Caco-2 (cell line): Measurements from ENCODE around the gene RGS7. TPM values are rescaled to one million over a fixed set of nuclear protein-coding genes. Genes with fewer than 3 reads are reported as not detected.

Experiments used
- BruUV-seq: library from RNA; stranded (reverse); fragments of 400-500 nt; replicated peaks from 2 replicates; lab custom pipeline; 2021; lab: Mats Ljungman, UMichigan
- CTCF ChIA-PET: fragments of 300-600 bp; sonication (Branson Sonifier 250); formaldehyde crosslinking; loops from one replicate; lab custom pipeline; 2022; ENCODE audit warnings: antibody characterized with exemption; lab: Charles Lee
- POLR2A ChIA-PET: fragments of 300-600 bp; sonication (Branson Sonifier 250); formaldehyde crosslinking; loops from one replicate; lab custom pipeline; 2022; ENCODE audit warnings: antibody characterized with exemption; lab: Charles Lee
- DNase-seq, 2 experiments: peaks; one replicate each; pipeline versions ENCODE4 v3.0.0 to v3.0.0-alpha.2; 2020 to 2022
- H3K27me3 ChIP-seq: replicated peaks from 2 replicates; pipeline ENCODE4 v1.6.0; 2011; ENCODE audit warnings: low read length; ENCODE audit not compliant: control insufficient read depth, insufficient read depth
- H3K36me3 ChIP-seq: 2 replicates; pipeline ENCODE4 v1.5.1; 2011; ENCODE audit warnings: low read length; ENCODE audit not compliant: control insufficient read depth, insufficient read depth
- H3K4me1 ChIP-seq: fragments of 250-450 bp; sonication (Bioruptor Pico); 2 replicates; pipeline ENCODE4 v1.5.1; 2020; ENCODE audit warnings: mild to moderate bottlenecking
- H3K4me3 ChIP-seq: 2 replicates; pipeline ENCODE4 v1.5.1; 2011; ENCODE audit warnings: low read depth, mild to moderate bottlenecking, control low read depth, low read length
- H3K9me3 ChIP-seq: fragments of 250-450 bp; sonication (Bioruptor Pico); 2 replicates; pipeline ENCODE4 v1.5.1; 2020; ENCODE audit warnings: mild to moderate bottlenecking, moderate library complexity
- H3K27ac Mint-ChIP-seq: one replicate; pipeline ENCODE4 v1.8.0; 2022; ENCODE audit warnings: mixed read lengths; ENCODE audit not compliant: unreplicated experiment
- H3K27me3 Mint-ChIP-seq: one replicate; pipeline ENCODE4 v1.8.0; 2022; ENCODE audit warnings: mixed read lengths; ENCODE audit not compliant: insufficient read depth, unreplicated experiment
- H3K36me3 Mint-ChIP-seq: one replicate; pipeline ENCODE4 v1.8.0; 2022; ENCODE audit warnings: mild to moderate bottlenecking, mixed read lengths; ENCODE audit not compliant: insufficient read depth, unreplicated experiment
- H3K4me1 Mint-ChIP-seq: one replicate; pipeline ENCODE4 v1.8.0; 2022; ENCODE audit warnings: low read depth, mixed read lengths; ENCODE audit not compliant: unreplicated experiment
- H3K4me3 Mint-ChIP-seq: one replicate; pipeline ENCODE4 v1.8.0; 2022; ENCODE audit warnings: mild to moderate bottlenecking, moderate library complexity, mixed read lengths; ENCODE audit not compliant: unreplicated experiment
- H3K9me3 Mint-ChIP-seq: one replicate; pipeline ENCODE4 v1.8.0; 2022; ENCODE audit warnings: mixed read lengths; ENCODE audit not compliant: unreplicated experiment
- CTCF ChIP-seq, 2 experiments: fragments of 200-600 bp in 1 of 2; IDR thresholded peaks; 1 replicate in 1 of 2; 2 replicates in 1 of 2; pipeline versions ENCODE4 v1.5.1 to v1.8.0; 2011 to 2022; ENCODE audit warnings: antibody characterized with exemption in 1 of 2, control low read depth in 1 of 2, inconsistent platforms in 1 of 2, low read depth in 1 of 2, low read length in 1 of 2, mild to moderate bottlenecking in 1 of 2, moderate library complexity in 1 of 2; ENCODE audit not compliant: insufficient read depth in 1 of 2, severe bottlenecking in 1 of 2, unreplicated experiment in 1 of 2
- intact Hi-C: fragments of 100-400 bp; cut with micrococcal nuclease; formaldehyde crosslinking; loops from one replicate; pipeline ENCODE4 v1.10.0; 2022; ENCODE audit not compliant: unreplicated experiment
- total RNA-seq: library from RNA; stranded (reverse); gene quantifications from 2 replicates; pipeline ENCODE4 v1.2.3, GENCODE V29; 2022

The RGS7 gene
- total RNA-seq, 1 experiment from 2014 or later: not detected

GRCh38 chr1:241061062-241061461 is 295.9 kb downstream of the RGS7 start:
- POLR2A ChIA-PET: no interaction called here
- no peaks in the 10 kb centered on the region for H3K4me1 ChIP-seq
- intact Hi-C loops: no loop called here
- no peak for TF ChIP-seq CTCF (IDR thresholded peaks at IDR 0.05; ENCODE audit: insufficient read depth in 1 of 2, low read depth in 1 of 2, low read length in 1 of 2, severe bottlenecking in 1 of 2, unreplicated experiment in 1 of 2)
- CTCF ChIA-PET: no interaction called here
- DNase-seq: no peak
- H3K4me3 Mint-ChIP-seq: no peak overlapping the region
- no peaks in the 10 kb centered on the region for H3K36me3 ChIP-seq
- no peak overlapping the region for H3K27ac Mint-ChIP-seq
- no peaks in the 10 kb centered on the region for H3K9me3 Mint-ChIP-seq
- H3K4me3 ChIP-seq: no peak overlapping the region
- BruUV-seq: no TSS peak
- H3K4me1 Mint-ChIP-seq: no peaks in the 10 kb centered on the region
- H3K27me3 ChIP-seq: no peaks in the 10 kb centered on the region
- H3K36me3 Mint-ChIP-seq: no peaks in the 10 kb centered on the region
- H3K27me3 Mint-ChIP-seq: peaks cover 3% of the 10 kb centered on the region
- H3K9me3 ChIP-seq: no peaks in the 10 kb centered on the region

- CTCF ChIA-PET: no interaction called here
- TF ChIP-seq CTCF (IDR thresholded peaks at IDR 0.05; ENCODE audit: insufficient read depth in 1 of 2, low read depth in 1 of 2, low read length in 1 of 2, severe bottlenecking in 1 of 2, unreplicated experiment in 1 of 2): no peak
- Mint-ChIP-seq H3K4me3 (no peak overlapping the region), H3K27ac (no peak overlapping the region), H3K9me3 (no peaks in the 10 kb centered on the region), H3K27me3 (peaks cover 3% of the 10 kb centered on the region), H3K4me1 (no peaks in the 10 kb centered on the region), H3K36me3 (no peaks in the 10 kb centered on the region)
- POLR2A ChIA-PET: no interaction called here
- no peak for DNase-seq
- Histone ChIP-seq H3K36me3 (no peaks in the 10 kb centered on the region), H3K27me3 (no peaks in the 10 kb centered on the region), H3K4me1 (no peaks in the 10 kb centered on the region), H3K9me3 (no peaks in the 10 kb centered on the region), H3K4me3 (no peak overlapping the region)
- BruUV-seq: no TSS peak
- intact Hi-C loops: no loop called here
These were observed 308.4 kb downstream of the RGS7 start for GRCh38 chr1:241048622-241049021.

GRCh38 chr1:241045659-241046058 is 311.3 kb downstream of the RGS7 start:
- ChIA-PET CTCF (no interaction called here), POLR2A (no interaction called here)
- peaks cover 3% of the 10 kb centered on the region for H3K27me3 Mint-ChIP-seq
- H3K9me3 ChIP-seq: no peaks in the 10 kb centered on the region
- intact Hi-C loops: no loop called here
- no peak for DNase-seq
- H3K27ac Mint-ChIP-seq: no peak overlapping the region
- H3K4me3 ChIP-seq: no peak overlapping the region
- H3K4me1 Mint-ChIP-seq: no peaks in the 10 kb centered on the region
- no peaks in the 10 kb centered on the region for H3K36me3 Mint-ChIP-seq
- H3K36me3 ChIP-seq: no peaks in the 10 kb centered on the region
- no peak for TF ChIP-seq CTCF (IDR thresholded peaks at IDR 0.05; ENCODE audit: insufficient read depth in 1 of 2, low read depth in 1 of 2, low read length in 1 of 2, severe bottlenecking in 1 of 2, unreplicated experiment in 1 of 2)
- no peaks in the 10 kb centered on the region for H3K27me3 ChIP-seq
- BruUV-seq: no TSS peak
- H3K4me1 ChIP-seq: no peaks in the 10 kb centered on the region
- no peak overlapping the region for H3K4me3 Mint-ChIP-seq
- no peaks in the 10 kb centered on the region for H3K9me3 Mint-ChIP-seq
